Ovary (tissue), 10 donors: Measurements from ENCODE around the gene DQX1. TPM values are rescaled to one million over a fixed set of nuclear protein-coding genes. Genes with fewer than 3 reads are reported as not detected.

Experiments
- DNase-seq, 5 donors: peaks; one replicate each; pipeline ENCODE4 v3.0.0-alpha.2; 2019 to 2020
- H3K27ac ChIP-seq, 2 donors: fragments of 200-600 bp; one replicate each; pipeline versions ENCODE4 v1.5.1 to v1.8.0; 2019 to 2022
- H3K27me3 ChIP-seq: fragments of 200-600 bp; one replicate; pipeline ENCODE4 v1.8.0; 2022
- H3K36me3 ChIP-seq: fragments of 200-600 bp; sonication (generic); one replicate; pipeline ENCODE4 v1.5.1; 2019
- H3K4me1 ChIP-seq: one replicate; pipeline ENCODE4 v1.8.1; 2013; ENCODE audit warnings: mild to moderate bottlenecking, moderate library complexity; ENCODE audit not compliant: insufficient read depth
- H3K4me3 ChIP-seq: fragments of 200-600 bp; sonication (generic); one replicate; pipeline ENCODE4 v1.5.1; 2017
- H3K9me3 ChIP-seq, 2 donors: fragments of 200-600 bp in 1 of 2; sonication (generic) in 1 of 2; one replicate each; pipeline versions ENCODE4 v1.5.1 to v1.8.1; 2013 to 2019; ENCODE audit warnings: mild to moderate bottlenecking in 1 of 2, moderate library complexity in 1 of 2
- CTCF ChIP-seq, 3 donors: fragments of 450-650 bp in 2 of 3; fragments of 200-600 bp in 1 of 3; IDR thresholded peaks; one replicate each; pipeline versions ENCODE4 v1.5.1 to v1.8.0; 2016 to 2022; ENCODE audit warnings: antibody characterized with exemption in 3 of 3, mild to moderate bottlenecking in 1 of 3
- EP300 ChIP-seq: sonication (generic); formaldehyde crosslinking; IDR thresholded peaks from one replicate; pipeline ENCODE4 v1.6.1; 2017; ENCODE audit warnings: antibody characterized with exemption
- POLR2A ChIP-seq: fragments of 450-650 bp; IDR thresholded peaks from one replicate; pipeline ENCODE4 v1.6.1; 2017; ENCODE audit warnings: antibody characterized with exemption, mild to moderate bottlenecking, moderate library complexity
- WGBS, 3 donors: extraction: QIAGEN DNeasy Blood & Tissue Kit in 1 of 3; methylation state at CpG; one replicate each; pipeline versions ENCODE4 v1.1.5 to v1.1.7; 2013 to 2017; 5-methylcytosine and 5-hydroxymethylcytosine counted together
- intact Hi-C, 4 donors: fragments of 100-400 bp; cut with DNase I; formaldehyde crosslinking; loops; one replicate each; pipeline versions ENCODE4 v1.11.0 to v1.15.1; 2022 to 2023
- long read RNA-seq, 3 donors: library from polyadenylated mRNA in 2 of 3; unstranded in 2 of 3; transcript quantifications; one replicate each; pipeline ENCODE4 v2.0.0 and lab custom pipeline, GENCODE V29; 2021 to 2026
- polyA plus RNA-seq, 2 donors: library from polyadenylated mRNA; stranded (reverse); fragments of 200-250 nt in 1 of 2; fragments of 350-450 nt in 1 of 2; fragmentation: Illumina TruSeq in 1 of 2; extraction: RNeasy Lipid Tissue Mini Kit (QIAGEN cat#74804) in 1 of 2; gene quantifications; one replicate each; pipeline ENCODE4 v1.2.3, GENCODE V29; 2013 to 2014
- total RNA-seq, 7 donors: library from RNA; depleted of rRNA in 2 of 7; stranded (reverse); fragments of >200 nt in 2 of 7; fragmentation: NEBNext Ultra II Directional in 3 of 7; extraction: Animal tissue kit (Norgen Biotek cat#: 25700) in 3 of 7; gene quantifications; one replicate each; pipeline versions ENCODE4 v1.1.0 to v1.2.4, GENCODE V29; 2016 to 2023
- donor health status: DM: no; HTN: no; CAD: no; lungs with moderate emphysema.
- donor health status: DM: no; HTN: no; CAD: no.
- donor health status: Bipolar disorder and iron deficiency.
- donor health status: DM: yes; HTN: yes; CAD: no.
- donor health status: DM: no; HTN: no; CAD: no.
- donor health status: DM: yes; HTN: yes; CAD: no.

The DQX1 gene
- total RNA-seq (1 to 10 TPM in 1 of 7 donors, under 1 TPM in 2, not detected in 4; 0.20 to 1.1 (median 0.24) TPM), polyA plus RNA-seq (under 1 TPM in 1 of 2 donors, not detected in 1; 0.06 TPM)
- long read RNA-seq, donor 1: 0 reads
- long read RNA-seq, donor 2: 0 reads
- long read RNA-seq, donor 3: 0 reads

- H3K4me1 ChIP-seq: peaks cover 13% of the 10 kb centered on the region
- TF ChIP-seq POLR2A (no peak), CTCF (IDR thresholded peaks at IDR 0.05) (no peak), EP300 (no peak)
- H3K27ac ChIP-seq: no peak within 1 kb of the TSS
- no peaks in the 10 kb centered on the region for H3K27me3 ChIP-seq
- 89 to 91% (median 91%) methylated on average over 11 of the region's 11 CpGs for WGBS, 3 donors
- intact Hi-C loops: no loop called here
- H3K36me3 ChIP-seq: no peaks in the 10 kb centered on the region
- no peaks in the 10 kb centered on the region for H3K9me3 ChIP-seq
- no peak for DNase-seq
- H3K4me3 ChIP-seq: no peak within 1 kb of the TSS
Measured at GRCh38 chr2:74525717-74526648, at the start of gene DQX1. Gene DQX1, minus strand, starts transcription at chr2:74526231. Its CDS starts 502 bp downstream, at chr2:74525729.

- no peak overlapping the region for H3K4me3 ChIP-seq
- WGBS, 3 donors: 79 to 89% (median 82%) methylated on average over 4 of the region's 4 CpGs
- H3K27me3 ChIP-seq: no peaks in the 10 kb centered on the region
- TF ChIP-seq EP300 (no peak), CTCF (IDR thresholded peaks at IDR 0.05) (no peak), POLR2A (no peak)
- no peaks in the 10 kb centered on the region for H3K9me3 ChIP-seq
- no peaks in the 10 kb centered on the region for H3K36me3 ChIP-seq
- no peaks in the 10 kb centered on the region for H3K4me1 ChIP-seq
- no peak overlapping the region for H3K27ac ChIP-seq
- intact Hi-C loops: no loop called here
- no peak for DNase-seq
Measured at GRCh38 chr2:74575320-74575719, 49.3 kb upstream of the DQX1 start.

- 44 to 49% (median 46%) methylated on average over 7 of the region's 7 CpGs for WGBS, 3 donors
- Histone ChIP-seq H3K4me3 (no peak overlapping the region), H3K27ac (no peak overlapping the region), H3K9me3 (no peaks in the 10 kb centered on the region), H3K4me1 (no peaks in the 10 kb centered on the region), H3K36me3 (no peaks in the 10 kb centered on the region), H3K27me3 (no peaks in the 10 kb centered on the region)
- DNase-seq: no peak
- TF ChIP-seq EP300 (no peak), CTCF (IDR thresholded peaks at IDR 0.05) (no peak), POLR2A (no peak)
- intact Hi-C loops: no loop called here
Measured at GRCh38 chr2:74573747-74574562, 47.9 kb upstream of the DQX1 start.

- no peaks in the 10 kb centered on the region for H3K4me1 ChIP-seq
- H3K27ac ChIP-seq: no peak overlapping the region
- intact Hi-C loops: no loop called here
- no peaks in the 10 kb centered on the region for H3K27me3 ChIP-seq
- DNase-seq: no peak
- WGBS, 3 donors: 29 to 61% (median 36%) methylated on average over 3 of the region's 3 CpGs
- no peaks in the 10 kb centered on the region for H3K36me3 ChIP-seq
- TF ChIP-seq CTCF (IDR thresholded peaks at IDR 0.05): no peak
- TF ChIP-seq EP300: no peak
- TF ChIP-seq POLR2A: no peak
- no peaks in the 10 kb centered on the region for H3K9me3 ChIP-seq
- H3K4me3 ChIP-seq: no peak overlapping the region
Measured at GRCh38 chr2:74572178-74572925, 46.3 kb upstream of the DQX1 start.
